IMR-90 (cell line): ENCODE measurements around the gene KRTAP3-1. TPM values are rescaled to one million over a fixed set of nuclear protein-coding genes. Genes with fewer than 3 reads are reported as not detected.
A peak's percentile ranks its signal among the peaks of the same experiment; 100 is the strongest.

ENCODE experiments used
- ATAC-seq: fragments of 200-7000 bp; cut with Tn5 transposase; 2 replicates; pipeline ENCODE4 v1.9.1; 2020; ENCODE audit warnings: low read depth, mild to moderate bottlenecking, moderate library complexity
- BruUV-seq: library from RNA; stranded (reverse); fragments of 400-500 nt; replicated peaks from 2 replicates; lab custom pipeline; 2021; lab: Mats Ljungman, UMichigan
- CTCF ChIA-PET: fragments of 300-600 bp; formaldehyde crosslinking; extraction: SDS; loops from one replicate; lab custom pipeline; 2021; ENCODE audit warnings: antibody characterized with exemption; lab: Yijun Ruan, JAX
- POLR2A ChIA-PET: fragments of 300-600 bp; sonication (Branson Sonifier 250); formaldehyde crosslinking; loops from one replicate; lab custom pipeline; 2022; ENCODE audit warnings: antibody characterized with exemption; ENCODE audit not compliant: unreplicated experiment; lab: Charles Lee
- DNase-seq: peaks from one replicate; pipeline ENCODE4 v3.0.0; 2013
- H2AFZ ChIP-seq: replicated peaks from 2 replicates; pipeline ENCODE3; 2013; ENCODE audit warnings: low read length, mild to moderate bottlenecking; ENCODE audit not compliant: poor library complexity
- H2AK5ac ChIP-seq: 2 replicates; pipeline ENCODE4 v1.6.1; 2013; ENCODE audit warnings: low read depth, low read length, inconsistent platforms
- H2AK9ac ChIP-seq: replicated peaks from 2 replicates; pipeline ENCODE3; 2013; ENCODE audit warnings: mild to moderate bottlenecking, low read depth, low read length, moderate library complexity; ENCODE audit not compliant: poor library complexity
- H2BK120ac ChIP-seq: 2 replicates; pipeline ENCODE4 v1.6.1; 2013; ENCODE audit warnings: low read depth, low read length, inconsistent platforms
- H2BK15ac ChIP-seq: 3 replicates; pipeline ENCODE4 v1.6.1; 2013; ENCODE audit warnings: low read depth, low read length, inconsistent platforms
- H2BK20ac ChIP-seq: 2 replicates; pipeline ENCODE4 v1.6.1; 2013; ENCODE audit warnings: low read depth, mild to moderate bottlenecking, inconsistent platforms, low read length, moderate library complexity
- H2BK5ac ChIP-seq: 2 replicates; pipeline ENCODE4 v1.6.1; 2013; ENCODE audit warnings: mild to moderate bottlenecking, low read depth, low read length, inconsistent platforms; ENCODE audit not compliant: poor library complexity, severe bottlenecking
- H3K14ac ChIP-seq: replicated peaks from 2 replicates; pipeline ENCODE4 v1.6.1; 2013; ENCODE audit warnings: low read depth, low read length, inconsistent platforms
- H3K18ac ChIP-seq: 2 replicates; pipeline ENCODE4 v1.6.1; 2013; ENCODE audit warnings: low read depth, low read length, control low read depth
- H3K23ac ChIP-seq: 2 replicates; pipeline ENCODE4 v1.6.1; 2013; ENCODE audit warnings: low read depth, low read length, inconsistent platforms
- H3K27ac ChIP-seq: 2 replicates; pipeline ENCODE4 v1.5.1; 2013; ENCODE audit warnings: mild to moderate bottlenecking, control low read depth, low read length; ENCODE audit not compliant: insufficient read depth
- H3K27me3 ChIP-seq: 2 replicates; pipeline ENCODE4 v1.6.1; 2013; ENCODE audit warnings: low read length; ENCODE audit not compliant: control insufficient read depth, insufficient read depth
- H3K36me3 ChIP-seq: 2 replicates; pipeline ENCODE4 v1.6.1; 2013; ENCODE audit warnings: low read length, mixed read lengths; ENCODE audit not compliant: control insufficient read depth, insufficient read depth
- H3K4ac ChIP-seq: 2 replicates; pipeline ENCODE4 v1.6.1; 2013; ENCODE audit warnings: low read depth, low read length, inconsistent platforms
- H3K4me1 ChIP-seq: 2 replicates; pipeline ENCODE4 v1.6.1; 2013; ENCODE audit warnings: low read length, mixed read lengths; ENCODE audit not compliant: control insufficient read depth, insufficient read depth
- H3K4me2 ChIP-seq: 2 replicates; pipeline ENCODE4 v1.6.1; 2013; ENCODE audit warnings: low read depth, mild to moderate bottlenecking, control low read depth, low read length, moderate library complexity
- H3K4me3 ChIP-seq: 2 replicates; pipeline ENCODE4 v1.5.1; 2013; ENCODE audit warnings: low read depth, mild to moderate bottlenecking, control low read depth, low read length, moderate library complexity; ENCODE audit not compliant: insufficient read depth
- H3K56ac ChIP-seq: 2 replicates; pipeline ENCODE4 v1.6.1; 2013; ENCODE audit warnings: low read length, inconsistent platforms; ENCODE audit not compliant: insufficient read depth; ENCODE audit errors: extremely low read depth
- H3K79me1 ChIP-seq, 2 experiments: 2 replicates each; pipeline ENCODE4 v1.6.1; 2013; ENCODE audit warnings: low read length in 2 of 2, inconsistent platforms in 1 of 2, low read depth in 1 of 2
- H3K9ac ChIP-seq: 2 replicates; pipeline ENCODE4 v1.6.1; 2013; ENCODE audit warnings: low read depth, low read length, control low read depth
- H3K9me1 ChIP-seq: 2 replicates; pipeline ENCODE4 v1.6.1; 2013; ENCODE audit warnings: low read length, inconsistent platforms; ENCODE audit not compliant: insufficient read depth
- H3K9me3 ChIP-seq: 2 replicates; pipeline ENCODE4 v1.6.1; 2013; ENCODE audit warnings: low read length; ENCODE audit not compliant: control insufficient read depth, insufficient read depth
- H4K20me1 ChIP-seq: 2 replicates; pipeline ENCODE4 v1.6.1; 2013; ENCODE audit warnings: low read length, inconsistent platforms; ENCODE audit not compliant: insufficient read depth
- H4K5ac ChIP-seq: 2 replicates; pipeline ENCODE4 v1.6.1; 2013; ENCODE audit warnings: mild to moderate bottlenecking, low read depth, low read length, control low read depth
- H4K8ac ChIP-seq, 2 experiments: 2 replicates each; pipeline ENCODE4 v1.6.1; 2013; ENCODE audit warnings: low read depth in 2 of 2, low read length in 2 of 2, control low read depth in 1 of 2, inconsistent platforms in 1 of 2
- H4K91ac ChIP-seq: 2 replicates; pipeline ENCODE4 v1.6.1; 2013; ENCODE audit warnings: low read depth, low read length, inconsistent platforms; ENCODE audit not compliant: insufficient read depth
- CHD1 ChIP-seq: IDR thresholded peaks from 2 replicates; pipeline ENCODE4 v1.6.1; 2012; ENCODE audit warnings: low read depth, low read length, improper control_type of control experiment
- FOS ChIP-seq: fragments of 150-350 bp; IDR thresholded peaks from 2 replicates; pipeline ENCODE4 v1.6.1; 2016; ENCODE audit warnings: low read depth, low read length
- RCOR1 ChIP-seq: IDR thresholded peaks from 2 replicates; pipeline ENCODE4 v1.6.1; 2012; ENCODE audit warnings: mild to moderate bottlenecking, low read length, improper control_type of control experiment; ENCODE audit not compliant: insufficient replicate concordance
- WGBS, 2 experiments: methylation state at CpG; one replicate each; pipeline versions ENCODE4 v1.1.5 to v1.1.7; 2013; ENCODE audit warnings: missing lambda C conversion rate in 2 of 2; ENCODE audit not compliant: insufficient read length in 1 of 2; ENCODE audit errors: extremely low coverage in 2 of 2; 5-methylcytosine and 5-hydroxymethylcytosine counted together
- dilution Hi-C: fragments of 300-500 bp; cut with HindIII; formaldehyde crosslinking; loops from one replicate; pipeline ENCODE4 v1.14.3; 2018; ENCODE audit warnings: low sequenced_read_pairs; ENCODE audit not compliant: unreplicated experiment
- in situ Hi-C: fragments of 300-500 bp; cut with MboI; formaldehyde crosslinking; loops from 3 replicates; pipeline ENCODE4 v1.14.3; 2019; ENCODE audit warnings: low sequenced_read_pairs, inconsistent platforms, mixed read lengths
- intact Hi-C: fragments of 100-400 bp; cut with micrococcal nuclease; formaldehyde crosslinking; loops from 2 replicates; pipeline ENCODE4 v1.10.0; 2022
- polyA plus RNA-seq, 3 experiments: library from polyadenylated mRNA; depleted of rRNA; stranded (reverse); fragments of >200 nt; gene quantifications; 2 replicates each; pipeline ENCODE4 v1.2.3, GENCODE V29; 2012; ENCODE audit warnings: low replicate concordance in 1 of 3
- total RNA-seq: library from RNA; depleted of rRNA; stranded (reverse); fragments of >200 nt; gene quantifications from 2 replicates; pipeline ENCODE4 v1.2.3, GENCODE V29; 2012
- TF ChIP-seq, protein P1 (sequence below): conservative IDR thresholded peaks from 2 replicates; pipeline ENCODE4 v1.5.1; 2012; ENCODE audit warnings: mild to moderate bottlenecking, low read depth, low read length, improper control_type of control experiment

Gene KRTAP3-1
- total and polyA plus RNA-seq, 2 of the 4 experiments (the other 2 are of a cell fraction): not detected

DNA sequence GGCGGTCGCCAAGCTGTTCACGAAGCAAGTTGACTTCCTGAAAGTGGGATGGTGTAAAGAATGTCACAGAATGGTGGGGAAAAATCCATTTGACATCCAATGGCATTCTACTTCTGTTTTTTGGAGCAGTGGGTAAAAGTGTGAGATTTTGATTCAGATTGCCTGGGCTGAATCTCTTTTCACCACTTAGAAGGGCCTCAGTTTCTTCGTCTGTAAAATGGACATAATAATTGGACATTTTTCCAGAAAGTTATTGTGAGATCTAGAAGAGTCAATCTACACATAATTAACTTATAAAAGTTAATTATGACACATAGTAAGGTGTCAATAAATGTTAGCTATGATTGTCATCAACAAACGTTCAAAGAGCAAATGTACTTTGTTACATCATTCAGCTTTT lies 27.8 kb downstream of the KRTAP3-1 start:
- no peak for DNase-seq
- peak overlapping the region; percentile 59 for H3K4me2 ChIP-seq
- H3K18ac ChIP-seq: no peak overlapping the region
- ChIA-PET CTCF (interaction anchor here (0.9 kb wide), 1 partner anchor 43 kb away, joined by 3 read pairs; no protein-coding TSS in a partner anchor), POLR2A (no interaction called here)
- H3K36me3 ChIP-seq: no peaks in the 10 kb centered on the region
- H3K27me3 ChIP-seq: no peaks in the 10 kb centered on the region
- H2AK5ac ChIP-seq: no peak overlapping the region; the same call in 1 of the 2 replicates
- H3K27ac ChIP-seq: no peak overlapping the region
- peaks cover 5% of the 10 kb centered on the region for H3K4me1 ChIP-seq
- H3K9me3 ChIP-seq: no peaks in the 10 kb centered on the region
- BruUV-seq: no TSS peak
- no peaks in the 10 kb centered on the region for H3K9me1 ChIP-seq
- WGBS, 2 experiments: no CpG with 5 or more reads among the region's 5 CpGs
- H2BK120ac ChIP-seq: peak overlapping the region; percentile 50; the same call in 1 of the 2 replicates
- dilution Hi-C loops: no loop called here
- 0 out of 2 replicates have a peak overlapping the region, but pooled peaks have one; percentile 28 for H3K14ac ChIP-seq
- H4K5ac ChIP-seq: no peak overlapping the region
- ATAC-seq: no peak
- H3K56ac ChIP-seq: no peak overlapping the region
- peak overlapping the region; percentile 20; the same call in 1 of the 2 replicates for H4K91ac ChIP-seq
- 0 out of 2 replicates have a peak overlapping the region, but pooled peaks have one; percentile 2 for H2BK20ac ChIP-seq
- intact Hi-C loops: no loop called here
- peak overlapping the region; percentile 45; the same call in 1 of the 2 replicates for H3K4ac ChIP-seq
- no peaks in the 10 kb centered on the region for H3K79me1 ChIP-seq
- no peaks in the 10 kb centered on the region for H4K20me1 ChIP-seq
- H3K4me3 ChIP-seq: no peak overlapping the region
- H4K8ac ChIP-seq: no peak overlapping the region
- no peak overlapping the region for H3K9ac ChIP-seq
- H2AK9ac ChIP-seq: no peak overlapping the region
- H3K23ac ChIP-seq: no peak overlapping the region
- peak overlapping the region; percentile 75 for H2AFZ ChIP-seq
- in situ Hi-C loops: no loop called here
- no peak overlapping the region for H2BK5ac ChIP-seq
- TF ChIP-seq, protein P1, sequence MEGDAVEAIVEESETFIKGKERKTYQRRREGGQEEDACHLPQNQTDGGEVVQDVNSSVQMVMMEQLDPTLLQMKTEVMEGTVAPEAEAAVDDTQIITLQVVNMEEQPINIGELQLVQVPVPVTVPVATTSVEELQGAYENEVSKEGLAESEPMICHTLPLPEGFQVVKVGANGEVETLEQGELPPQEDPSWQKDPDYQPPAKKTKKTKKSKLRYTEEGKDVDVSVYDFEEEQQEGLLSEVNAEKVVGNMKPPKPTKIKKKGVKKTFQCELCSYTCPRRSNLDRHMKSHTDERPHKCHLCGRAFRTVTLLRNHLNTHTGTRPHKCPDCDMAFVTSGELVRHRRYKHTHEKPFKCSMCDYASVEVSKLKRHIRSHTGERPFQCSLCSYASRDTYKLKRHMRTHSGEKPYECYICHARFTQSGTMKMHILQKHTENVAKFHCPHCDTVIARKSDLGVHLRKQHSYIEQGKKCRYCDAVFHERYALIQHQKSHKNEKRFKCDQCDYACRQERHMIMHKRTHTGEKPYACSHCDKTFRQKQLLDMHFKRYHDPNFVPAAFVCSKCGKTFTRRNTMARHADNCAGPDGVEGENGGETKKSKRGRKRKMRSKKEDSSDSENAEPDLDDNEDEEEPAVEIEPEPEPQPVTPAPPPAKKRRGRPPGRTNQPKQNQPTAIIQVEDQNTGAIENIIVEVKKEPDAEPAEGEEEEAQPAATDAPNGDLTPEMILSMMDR: no peak
- no peak for TF ChIP-seq CHD1
- no peak for TF ChIP-seq RCOR1
- no peak for TF ChIP-seq FOS
- H2BK15ac ChIP-seq: no peak overlapping the region
